Choroid plexus epithelial cell (primary cell): ENCODE measurements around the gene ANXA2.
A peak's percentile ranks its signal among the peaks of the same experiment; 100 is the strongest.
"Not testable (repeated sequence)": the region's sequence is repeated elsewhere in the genome, so short reads cannot be mapped to it uniquely, and the experiment has no call there.

Experiments
- DNase-seq: peaks from one replicate; pipeline ENCODE4 v3.0.0-alpha.2; 2010; ENCODE audit warnings: low read depth
- H3K4me3 ChIP-seq: 2 replicates; pipeline ENCODE4 v1.5.1; 2011; ENCODE audit warnings: low read depth, mild to moderate bottlenecking, control low read depth, low read length, moderate library complexity
- TF ChIP-seq, protein P1 (sequence below): conservative IDR thresholded peaks from 2 replicates; pipeline ENCODE4 v1.5.1; 2011; ENCODE audit warnings: low read depth, mild to moderate bottlenecking, control low read depth, inconsistent platforms, low read length, moderate library complexity

ANXA2 gene

GRCh38 chr15:60419753-60420152 is 22.0 kb upstream of the ANXA2 start:
- H3K4me3 ChIP-seq, result no peak overlapping the region
- DNase-seq, result peak; percentile 72
- TF ChIP-seq, protein P1, sequence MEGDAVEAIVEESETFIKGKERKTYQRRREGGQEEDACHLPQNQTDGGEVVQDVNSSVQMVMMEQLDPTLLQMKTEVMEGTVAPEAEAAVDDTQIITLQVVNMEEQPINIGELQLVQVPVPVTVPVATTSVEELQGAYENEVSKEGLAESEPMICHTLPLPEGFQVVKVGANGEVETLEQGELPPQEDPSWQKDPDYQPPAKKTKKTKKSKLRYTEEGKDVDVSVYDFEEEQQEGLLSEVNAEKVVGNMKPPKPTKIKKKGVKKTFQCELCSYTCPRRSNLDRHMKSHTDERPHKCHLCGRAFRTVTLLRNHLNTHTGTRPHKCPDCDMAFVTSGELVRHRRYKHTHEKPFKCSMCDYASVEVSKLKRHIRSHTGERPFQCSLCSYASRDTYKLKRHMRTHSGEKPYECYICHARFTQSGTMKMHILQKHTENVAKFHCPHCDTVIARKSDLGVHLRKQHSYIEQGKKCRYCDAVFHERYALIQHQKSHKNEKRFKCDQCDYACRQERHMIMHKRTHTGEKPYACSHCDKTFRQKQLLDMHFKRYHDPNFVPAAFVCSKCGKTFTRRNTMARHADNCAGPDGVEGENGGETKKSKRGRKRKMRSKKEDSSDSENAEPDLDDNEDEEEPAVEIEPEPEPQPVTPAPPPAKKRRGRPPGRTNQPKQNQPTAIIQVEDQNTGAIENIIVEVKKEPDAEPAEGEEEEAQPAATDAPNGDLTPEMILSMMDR, result no peak

- no peak overlapping the region for H3K4me3 ChIP-seq
- TF ChIP-seq, protein P1, result no peak
- no peak for DNase-seq
These were observed 20.3 kb upstream of the ANXA2 start for GRCh38 chr15:60418096-60418495.

GRCh38 chr15:60417112-60417511 is 19.3 kb upstream of the ANXA2 start:
- no peak for DNase-seq
- TF ChIP-seq, protein P1, result no peak
- no peak overlapping the region for H3K4me3 ChIP-seq

- TF ChIP-seq, protein P1, result no peak
- no peak overlapping the region for H3K4me3 ChIP-seq
- no peak for DNase-seq
These were observed 18.7 kb upstream of the ANXA2 start for GRCh38 chr15:60416484-60416883.

DNA sequence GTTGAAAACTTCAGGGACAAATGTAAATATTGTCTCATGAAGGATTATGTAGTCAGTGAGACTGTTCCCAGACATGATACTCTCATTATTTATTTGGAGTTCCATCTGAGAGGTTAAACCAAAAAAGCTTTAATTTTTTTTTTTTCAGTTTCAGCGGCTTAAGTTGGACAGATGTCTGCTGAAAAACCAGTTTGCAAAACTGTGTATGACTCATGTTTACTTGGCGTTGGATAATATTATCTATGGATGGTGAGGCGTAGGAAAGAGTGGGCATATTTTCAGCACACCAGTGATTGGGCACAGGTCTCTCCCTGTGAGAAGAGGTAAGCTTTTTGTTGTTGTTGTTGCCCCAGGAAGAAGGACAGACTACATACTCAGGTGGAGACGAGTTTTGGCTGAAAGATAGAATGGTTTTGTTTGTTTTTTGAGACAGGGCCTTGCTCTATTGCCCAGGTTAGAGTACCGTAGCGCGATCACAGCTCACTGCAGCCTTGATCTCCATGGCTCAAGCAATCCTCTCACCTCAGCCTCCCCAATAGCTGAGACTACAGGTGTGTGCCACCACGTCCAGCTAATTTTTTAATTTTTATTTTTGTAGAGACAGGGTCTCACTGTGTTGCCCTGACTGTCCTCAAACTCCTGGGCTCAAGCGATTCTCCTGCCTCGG is 16.4 kb upstream of the ANXA2 start:
- peak; percentile 65 for DNase-seq
- TF ChIP-seq, protein P1, result no peak
- H3K4me3 ChIP-seq, result no peak overlapping the region

- peak; percentile 54 for DNase-seq
- TF ChIP-seq, protein P1, result no peak
- no peak overlapping the region for H3K4me3 ChIP-seq
These were observed 15.5 kb upstream of the ANXA2 start for GRCh38 chr15:60413231-60413824.

- not testable (repeated sequence) for H3K4me3 ChIP-seq, DNase-seq
These were observed 15.0 kb upstream of the ANXA2 start for GRCh38 chr15:60412807-60413206.
